Kidney glomerular epithelial cell (primary cell): ENCODE data around the gene EHMT1.

Experiments used
- DNase-seq: peaks from one replicate; lab custom pipeline; 2025; lab: John Stamatoyannopoulos, UW

The EHMT1 gene

DNA sequence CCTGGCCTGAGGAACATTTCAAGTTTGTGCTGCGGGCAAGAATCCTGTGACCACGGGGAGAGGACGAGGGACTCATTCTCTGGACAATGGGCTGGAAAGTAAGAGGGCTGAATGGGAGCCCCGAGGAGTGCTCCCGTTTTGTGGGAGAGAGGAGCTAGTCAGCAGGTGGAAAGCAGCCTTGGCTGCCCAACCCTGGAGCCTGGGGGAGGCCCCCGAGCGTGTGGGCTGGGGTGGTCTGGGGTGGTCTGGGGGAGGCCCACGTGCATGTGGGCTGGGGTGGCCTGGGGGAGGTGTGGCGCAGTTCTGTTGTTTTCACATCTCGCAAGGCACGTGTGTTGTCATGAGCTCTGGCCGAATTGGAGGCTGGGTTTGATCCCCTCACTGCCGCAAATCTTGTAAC, 27.5 kb downstream of the EHMT1 start:
- DNase-seq: no peak

DNA sequence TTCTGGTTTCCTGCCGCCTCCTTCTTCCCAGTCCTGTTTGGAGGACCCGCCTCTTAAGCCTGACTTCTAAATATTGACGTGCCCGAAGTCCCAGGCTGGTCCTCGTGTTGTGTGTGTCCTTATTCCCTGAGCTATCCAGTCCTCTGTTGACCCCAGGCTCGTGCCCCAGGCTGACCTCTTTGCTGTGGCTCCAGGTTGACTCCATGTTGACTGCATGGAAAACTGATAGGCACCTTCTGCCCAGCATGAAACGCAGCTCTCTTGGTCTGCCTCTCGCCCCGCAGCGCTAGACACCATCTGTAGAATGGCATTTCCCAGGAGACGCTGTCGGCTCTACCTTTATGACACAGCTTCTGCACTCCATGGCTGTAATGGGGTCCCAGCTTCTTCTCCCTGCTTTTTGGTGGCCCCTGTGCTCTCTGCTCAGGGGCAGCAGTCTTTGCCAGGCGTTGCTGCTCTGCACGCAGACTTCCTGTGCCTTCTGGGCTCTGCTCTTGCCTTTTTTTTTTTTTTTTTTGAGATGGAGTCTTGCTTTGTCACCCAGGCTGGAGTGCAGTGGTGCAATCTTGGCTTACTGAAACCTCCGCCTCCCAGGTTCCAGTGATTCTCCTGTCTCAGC, 28.4 kb downstream of the EHMT1 start:
- DNase-seq: no peak

DNA sequence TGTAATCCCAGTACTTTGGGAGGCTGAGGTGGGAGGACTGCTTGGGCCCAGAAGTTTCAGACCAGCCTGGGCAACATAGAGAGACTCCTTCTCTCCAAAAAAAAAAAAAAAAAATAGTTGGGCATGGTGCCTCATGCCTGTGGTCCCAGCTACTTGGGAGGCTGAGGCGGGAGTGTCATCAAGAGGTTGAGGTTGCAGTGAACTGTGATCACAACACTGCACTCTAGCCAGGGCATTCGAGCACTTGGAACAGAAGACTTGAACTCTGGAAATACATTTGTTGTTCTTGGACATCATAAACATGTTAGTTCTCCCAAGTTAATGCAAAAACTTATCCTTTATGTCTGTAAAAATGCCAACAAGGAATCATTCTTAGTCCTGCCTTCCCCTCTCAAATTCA, 29.6 kb downstream of the EHMT1 start:
- no peak for DNase-seq

DNA sequence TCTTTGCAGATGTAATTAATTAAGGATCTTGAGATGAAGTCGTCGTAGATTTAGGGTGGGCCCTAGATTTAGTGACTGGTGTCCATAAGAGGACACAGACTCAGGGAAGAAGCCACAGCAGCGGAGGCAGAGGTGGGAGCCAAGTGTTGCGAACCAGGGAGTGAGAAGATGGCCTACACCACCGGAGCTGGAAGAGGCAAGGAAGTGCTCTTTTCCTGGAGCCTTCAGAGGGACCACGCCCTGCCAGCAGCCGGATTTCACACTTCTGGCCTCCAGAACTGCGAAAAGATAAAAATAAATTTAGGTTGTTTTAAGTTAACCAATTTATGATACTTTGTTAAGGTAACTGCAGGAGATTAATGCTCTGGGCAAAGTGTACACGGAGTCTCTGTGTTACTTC, 30.7 kb downstream of the EHMT1 start:
- no peak for DNase-seq

DNA sequence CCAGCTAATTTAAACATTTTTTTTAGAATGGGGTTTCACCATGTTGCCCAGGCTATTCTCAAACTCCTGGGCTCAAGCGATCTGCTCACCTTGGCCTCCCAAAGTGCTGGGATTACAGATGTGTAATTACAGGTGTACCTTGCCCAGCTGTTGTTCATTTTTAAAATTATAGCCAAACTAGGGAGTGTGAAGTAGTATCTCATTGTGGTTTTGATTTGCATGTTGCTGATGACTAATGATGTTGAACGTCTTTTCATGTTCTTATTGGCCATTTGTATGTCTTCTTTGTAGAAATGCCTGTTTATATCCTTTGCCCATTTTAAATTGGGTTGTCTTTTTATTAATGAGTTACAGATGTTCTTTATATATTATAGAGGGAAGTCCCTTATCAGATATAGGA, 31.5 kb downstream of the EHMT1 start:
- DNase-seq: no peak

DNA sequence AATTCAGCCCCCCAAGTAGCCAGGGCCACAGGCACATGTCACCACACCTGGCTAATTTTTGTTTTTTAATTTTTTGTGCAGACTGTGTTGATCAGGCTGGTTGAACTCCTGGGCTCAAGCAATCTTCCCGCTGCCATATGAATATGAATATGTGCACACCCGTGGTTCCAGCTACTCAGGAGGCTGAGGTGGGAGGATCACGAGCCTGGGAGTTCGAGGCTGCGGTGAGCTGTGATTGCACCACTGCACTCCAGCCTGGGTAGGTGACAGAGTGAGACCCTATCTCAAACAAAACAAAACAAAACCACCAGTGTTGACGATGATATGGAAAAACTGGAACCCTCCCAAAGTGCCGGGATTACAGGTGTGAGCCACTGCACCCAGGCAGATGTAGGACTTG, 32.0 kb downstream of the EHMT1 start:
- no peak for DNase-seq

DNA sequence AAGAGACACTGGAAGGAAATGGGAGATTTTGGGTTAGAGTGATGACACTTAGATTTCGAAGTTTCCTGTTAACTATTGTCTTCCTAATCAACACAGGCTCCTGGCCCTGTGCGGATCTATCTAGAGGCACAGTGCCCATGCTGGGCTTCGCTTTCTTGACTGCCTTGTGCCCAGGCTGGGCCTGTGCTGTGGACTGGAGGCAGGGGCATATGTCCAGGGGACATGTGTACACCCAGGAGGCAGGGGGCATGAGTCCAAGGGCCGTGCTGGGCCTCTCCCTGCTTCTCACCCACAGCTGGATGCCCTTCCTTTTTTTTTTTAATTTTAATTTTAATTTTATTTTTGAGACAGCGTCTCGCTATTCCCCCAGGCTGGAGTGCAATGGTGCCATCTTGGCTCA, 37.6 kb downstream of the EHMT1 start:
- no peak for DNase-seq

DNA sequence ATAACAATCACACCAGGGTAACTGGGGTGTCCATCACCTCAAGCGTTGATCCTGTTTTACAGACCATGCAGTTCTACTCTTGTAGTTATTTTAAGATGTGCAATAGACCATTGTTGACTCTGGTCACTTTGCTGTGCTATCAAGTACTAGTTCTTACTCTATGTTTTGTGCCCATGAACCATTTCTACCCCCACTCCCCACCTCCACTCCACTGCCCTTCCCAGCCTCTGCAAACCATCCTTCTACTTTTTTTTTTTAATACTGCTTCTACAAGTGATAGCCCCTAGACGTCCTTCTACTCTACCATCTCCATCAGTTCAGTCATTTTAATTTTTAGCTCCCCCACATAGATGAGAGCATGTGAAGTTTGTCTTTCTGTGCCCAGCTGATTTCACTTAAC, 38.8 kb downstream of the EHMT1 start:
- no peak for DNase-seq

DNA sequence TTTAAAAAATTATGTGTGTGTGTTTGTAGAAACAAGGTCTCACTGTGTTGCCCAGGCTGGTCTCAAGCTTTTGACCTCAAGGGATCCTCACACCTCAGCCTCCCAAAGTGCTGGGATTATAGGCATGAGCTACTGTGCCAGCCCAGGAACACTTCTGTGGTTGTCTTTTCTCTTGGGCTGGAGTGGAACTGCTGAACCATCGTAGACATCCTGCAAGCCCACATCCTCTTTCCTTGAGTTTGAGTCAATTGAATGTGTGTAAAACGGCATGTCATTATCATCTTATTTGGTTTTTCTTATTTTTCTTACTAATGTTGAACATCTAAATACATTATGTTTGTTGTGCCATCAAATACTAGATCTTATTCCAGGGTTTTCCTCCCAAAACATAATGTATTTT, 40.0 kb downstream of the EHMT1 start:
- no peak for DNase-seq

DNA sequence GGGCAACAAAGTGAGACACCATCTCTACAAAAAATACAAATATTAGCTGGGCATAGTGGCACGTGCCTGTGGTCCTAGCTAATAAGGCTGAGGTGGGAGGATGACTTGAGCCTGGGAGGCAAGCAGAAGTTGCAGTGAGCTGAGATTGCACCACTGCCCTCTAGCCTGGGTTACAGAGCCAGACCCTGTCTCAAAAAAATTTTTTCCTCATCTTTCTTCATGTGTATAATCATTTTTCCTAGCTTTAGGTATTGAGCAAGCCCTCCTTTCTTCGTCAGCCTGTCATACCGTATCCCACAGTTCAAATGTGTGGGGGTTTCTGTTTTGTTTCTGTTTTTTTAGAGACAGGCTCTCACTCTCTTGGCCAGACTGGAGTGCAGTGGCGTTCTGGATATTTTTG, 41.3 kb downstream of the EHMT1 start:
- DNase-seq: no peak

DNA sequence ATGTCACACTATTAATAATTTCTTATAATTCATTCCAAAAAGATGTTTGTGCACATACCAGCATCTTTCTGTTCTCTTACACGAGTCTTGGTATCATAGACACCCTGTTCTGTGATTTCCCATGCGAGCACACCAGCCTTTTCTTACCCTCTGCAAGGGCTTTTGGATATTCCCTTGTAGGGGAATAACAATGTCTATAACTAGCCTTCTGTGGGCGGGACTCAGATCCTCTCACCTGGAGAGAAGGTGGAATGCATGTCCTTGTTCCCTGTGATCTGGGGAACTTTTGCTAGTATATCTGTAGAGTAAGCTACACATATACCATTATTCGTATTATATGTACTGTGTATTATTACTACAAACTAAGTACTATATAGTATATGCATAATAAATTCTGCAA, 44.8 kb downstream of the EHMT1 start:
- DNase-seq: no peak

DNA sequence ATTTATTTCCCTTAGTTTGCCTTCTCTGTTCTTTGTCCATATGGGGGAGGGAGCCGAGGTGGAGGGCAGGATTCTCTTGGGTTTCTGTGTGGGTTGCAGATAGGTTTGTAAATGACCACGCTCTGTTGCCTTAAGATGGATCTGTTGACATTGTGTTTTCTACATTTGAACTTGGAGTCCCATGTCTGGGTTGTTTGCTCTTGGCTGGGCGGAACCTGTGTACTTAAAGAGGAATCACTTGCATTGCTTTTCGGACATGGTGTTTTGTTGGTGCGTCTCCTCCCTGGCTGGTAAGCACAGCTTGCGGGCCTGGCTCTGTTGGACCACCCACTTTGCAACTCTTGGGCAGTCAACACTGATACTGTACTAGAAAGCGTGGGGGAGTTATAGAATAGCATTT, 45.9 kb downstream of the EHMT1 start:
- DNase-seq: no peak

DNA sequence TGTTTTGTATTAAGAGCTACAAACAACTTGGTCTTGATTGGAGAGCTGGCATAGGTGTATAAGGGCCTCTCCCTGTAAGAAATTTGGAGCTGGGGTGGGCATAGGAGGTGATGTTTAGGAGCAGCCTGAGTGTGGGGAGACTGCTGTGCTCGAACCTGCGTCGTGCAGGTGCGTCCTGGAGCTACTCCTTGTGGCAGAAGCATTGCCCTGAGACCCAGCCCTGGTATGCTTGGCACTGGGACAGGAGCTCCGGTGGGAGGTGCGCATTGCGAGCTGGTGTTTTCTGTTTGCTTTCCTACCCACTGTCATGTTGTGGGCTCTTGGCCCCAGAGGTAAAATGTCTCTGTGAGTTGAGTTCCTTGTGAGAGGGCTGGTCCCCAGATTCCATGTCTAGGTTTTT, 46.4 kb downstream of the EHMT1 start:
- DNase-seq: no peak

DNA sequence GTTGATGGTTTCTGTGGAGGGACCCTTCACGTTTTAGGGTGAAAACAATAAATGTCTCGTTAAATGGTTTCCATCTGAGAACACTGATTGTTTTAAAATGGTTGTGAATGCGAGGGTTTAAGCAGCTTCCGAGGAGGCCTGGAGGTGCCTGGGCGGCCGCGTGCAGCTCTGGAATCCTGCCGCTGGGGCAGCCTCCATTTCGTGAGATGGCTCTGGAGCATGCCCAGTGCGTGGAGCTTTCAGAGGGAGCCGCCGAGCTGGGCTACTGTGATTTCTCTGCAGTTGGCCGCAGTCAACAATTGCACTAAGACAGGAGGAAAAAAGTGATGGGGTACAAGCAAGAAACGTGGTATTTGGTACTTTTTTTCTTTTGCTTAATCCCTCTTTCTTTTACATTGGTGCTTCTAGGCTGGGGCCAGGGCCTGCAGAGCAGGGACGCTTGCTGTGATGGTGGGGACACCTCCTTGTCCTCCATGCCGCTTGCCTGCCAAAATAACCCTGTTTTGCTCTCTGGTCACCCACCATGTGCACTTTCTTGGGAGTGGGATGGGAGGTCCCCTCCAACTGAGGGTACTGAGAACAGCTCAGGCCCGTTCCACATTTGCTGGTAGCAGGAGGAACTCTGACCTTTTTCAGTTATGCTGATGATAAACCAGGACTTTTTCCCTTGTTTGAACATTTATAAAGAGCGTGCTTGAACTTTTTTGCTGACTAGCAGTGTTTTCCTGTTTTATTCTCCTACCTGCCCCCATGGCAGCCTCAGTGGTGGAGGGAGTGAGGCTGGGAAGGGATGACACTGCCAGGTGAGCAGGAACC, 47.1 kb downstream of the EHMT1 start:
- no peak for DNase-seq

DNA sequence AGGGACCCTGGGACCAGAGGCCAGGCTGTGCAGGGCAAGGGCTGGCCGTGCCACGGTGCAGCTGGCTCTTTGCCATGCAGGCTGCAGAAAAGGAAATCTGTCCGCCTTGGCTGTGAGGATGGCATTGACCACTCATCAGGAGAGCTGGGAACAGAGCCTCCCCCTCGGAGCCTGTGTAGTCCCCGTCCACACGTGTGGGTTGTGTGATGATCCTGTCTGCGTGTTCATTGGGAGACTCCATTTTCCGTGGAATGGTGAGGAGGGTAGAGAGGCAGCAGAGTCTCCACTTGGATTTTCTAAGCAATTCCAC, 47.7 kb downstream of the EHMT1 start:
- no peak for DNase-seq

DNA sequence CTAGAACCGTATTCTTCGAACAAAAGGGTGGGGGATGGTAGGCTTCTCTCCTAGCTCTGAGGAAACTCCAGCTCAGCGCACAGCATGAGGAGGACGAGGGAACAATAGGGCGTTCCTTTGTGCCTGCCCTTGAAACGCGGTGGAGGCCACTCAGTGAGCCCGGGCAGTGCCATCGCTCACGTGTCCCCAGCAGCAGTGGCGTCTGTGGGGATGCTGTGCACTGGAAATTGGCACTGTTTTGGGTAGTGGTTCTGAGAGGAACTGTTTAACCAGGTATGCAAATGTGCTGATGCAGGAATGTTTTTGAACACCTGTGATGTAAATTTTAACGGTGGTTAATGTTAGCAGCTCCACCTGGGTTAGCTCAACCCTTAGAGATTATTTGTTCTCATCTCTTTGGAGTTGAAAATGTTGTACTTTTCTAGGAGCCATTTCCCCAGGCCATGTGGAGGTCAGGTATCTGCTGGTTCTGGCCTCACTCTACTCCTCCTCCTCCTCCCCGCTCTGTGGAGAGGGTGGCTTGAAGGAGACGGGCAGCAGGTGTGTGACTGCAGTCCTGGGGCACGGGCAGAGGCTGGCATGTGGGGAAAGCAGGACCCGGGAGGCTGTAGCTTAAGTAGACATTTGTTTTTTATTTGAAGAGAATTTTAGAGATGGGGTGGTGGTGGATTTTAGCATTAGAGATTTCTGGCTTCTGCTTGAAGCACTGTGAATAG, 48.3 kb downstream of the EHMT1 start:
- DNase-seq: no peak

DNA sequence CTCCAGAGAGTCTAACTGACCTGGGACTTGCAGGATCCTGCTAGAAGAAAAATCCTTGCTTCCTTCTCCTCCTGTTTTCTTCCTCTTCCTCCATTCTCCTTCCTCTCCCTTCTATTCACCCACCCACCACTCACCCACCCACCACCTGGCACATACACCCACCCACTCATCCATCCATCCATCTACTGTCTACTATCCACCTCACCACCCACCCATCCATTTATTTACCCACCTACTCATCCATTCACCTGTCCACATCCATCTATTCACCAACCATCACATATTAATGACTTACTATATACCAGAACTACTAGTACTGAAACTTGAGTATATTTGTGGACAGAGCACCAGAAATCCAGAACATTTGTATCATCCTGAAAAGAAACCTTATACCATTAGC, 49.4 kb downstream of the EHMT1 start:
- DNase-seq: no peak

DNA sequence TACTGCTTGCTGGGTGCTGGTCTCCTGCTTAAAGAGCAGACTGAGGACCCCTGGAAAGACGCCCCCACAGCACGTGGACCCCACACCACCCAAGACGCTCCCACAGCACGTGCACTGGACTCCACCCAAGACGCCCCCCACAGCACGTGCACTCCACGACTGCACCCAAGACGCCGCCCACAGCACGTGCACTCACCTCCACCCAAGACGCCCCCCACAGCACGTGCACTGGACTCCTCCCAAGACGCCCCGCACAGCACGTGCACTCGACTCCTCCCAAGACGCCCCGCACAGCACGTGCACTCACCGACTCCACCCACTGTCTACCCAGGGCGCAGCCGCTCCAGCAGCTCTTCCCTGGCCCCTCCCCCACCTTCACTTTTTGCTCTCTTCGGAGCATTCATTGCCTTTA, 50.5 kb downstream of the EHMT1 start:
- no peak for DNase-seq

DNA sequence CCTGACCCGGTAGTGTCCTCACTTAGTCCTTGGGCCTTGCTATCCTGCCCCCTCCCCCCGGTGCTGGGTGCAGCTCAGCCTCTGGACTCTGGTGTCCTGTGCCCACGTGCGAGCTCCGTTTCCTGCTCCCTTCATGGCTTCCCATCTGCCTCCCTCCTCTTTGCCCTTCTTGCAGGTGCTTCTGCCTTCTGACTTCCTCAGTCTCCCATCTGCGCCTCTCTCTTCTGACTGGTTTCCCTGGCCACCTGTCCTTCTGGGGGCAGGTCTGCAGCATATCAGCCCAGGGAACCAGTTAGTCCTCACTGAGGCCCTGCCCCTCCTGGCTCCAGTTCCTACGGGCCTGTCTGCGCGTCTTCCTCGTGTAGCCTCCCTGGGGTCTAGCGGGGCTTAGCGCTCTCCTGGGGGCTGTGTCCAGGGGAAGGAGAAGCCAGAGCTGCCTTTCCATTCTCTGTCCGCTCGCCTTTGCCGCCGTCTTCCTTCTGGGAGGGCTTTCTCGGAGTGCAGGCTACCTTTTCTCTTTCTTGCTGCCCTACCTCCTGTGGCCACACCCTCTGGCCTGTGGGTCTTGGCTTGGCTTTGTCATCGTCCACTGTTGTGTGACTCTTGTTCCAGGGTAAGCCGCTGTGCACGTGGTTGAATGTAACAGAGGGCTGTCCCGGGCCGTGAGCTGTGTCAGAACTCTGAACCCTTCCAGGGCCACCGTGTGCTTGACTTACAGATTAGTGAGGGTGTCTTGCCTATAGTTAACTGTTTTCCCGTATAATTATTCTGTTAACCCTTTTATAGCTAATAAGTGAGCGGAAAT, 51.8 kb downstream of the EHMT1 start:
- DNase-seq: no peak

DNA sequence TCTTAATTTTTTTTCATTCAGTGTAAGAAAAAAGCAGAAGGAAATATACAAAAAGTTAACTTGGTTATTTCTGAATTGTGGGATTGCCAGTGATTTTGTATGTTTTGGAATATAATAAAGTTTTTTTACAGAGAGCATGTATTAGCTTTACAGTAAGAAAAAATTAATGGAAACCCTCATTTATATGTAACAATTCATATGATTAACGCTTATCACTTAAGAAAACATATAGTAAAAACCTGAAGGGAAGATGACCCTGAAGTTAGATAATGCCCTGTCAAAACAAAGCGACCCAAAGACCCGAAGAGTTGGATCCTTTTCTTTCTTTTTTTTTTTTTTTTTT, 52.4 kb downstream of the EHMT1 start:
- no peak for DNase-seq

DNA sequence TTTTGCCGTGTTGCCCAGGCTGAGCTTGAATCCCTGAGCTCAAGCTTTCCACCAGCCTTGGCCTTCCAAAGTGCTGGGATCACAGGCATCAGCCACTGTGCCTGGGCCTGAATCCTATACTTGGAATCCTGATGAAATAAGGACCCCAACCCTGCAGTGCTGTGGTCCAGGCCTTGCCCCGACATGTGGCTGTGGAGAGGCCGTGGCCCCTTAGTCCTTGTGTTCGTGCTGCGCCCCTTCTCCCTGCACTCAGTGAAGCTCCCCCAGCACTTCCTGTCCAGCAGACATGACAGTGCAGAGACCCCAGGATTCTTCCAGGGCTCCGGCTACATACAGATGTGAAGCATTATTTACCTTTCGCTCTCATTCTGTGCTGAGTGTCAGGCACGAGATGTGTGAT, 52.9 kb downstream of the EHMT1 start:
- DNase-seq: no peak

DNA sequence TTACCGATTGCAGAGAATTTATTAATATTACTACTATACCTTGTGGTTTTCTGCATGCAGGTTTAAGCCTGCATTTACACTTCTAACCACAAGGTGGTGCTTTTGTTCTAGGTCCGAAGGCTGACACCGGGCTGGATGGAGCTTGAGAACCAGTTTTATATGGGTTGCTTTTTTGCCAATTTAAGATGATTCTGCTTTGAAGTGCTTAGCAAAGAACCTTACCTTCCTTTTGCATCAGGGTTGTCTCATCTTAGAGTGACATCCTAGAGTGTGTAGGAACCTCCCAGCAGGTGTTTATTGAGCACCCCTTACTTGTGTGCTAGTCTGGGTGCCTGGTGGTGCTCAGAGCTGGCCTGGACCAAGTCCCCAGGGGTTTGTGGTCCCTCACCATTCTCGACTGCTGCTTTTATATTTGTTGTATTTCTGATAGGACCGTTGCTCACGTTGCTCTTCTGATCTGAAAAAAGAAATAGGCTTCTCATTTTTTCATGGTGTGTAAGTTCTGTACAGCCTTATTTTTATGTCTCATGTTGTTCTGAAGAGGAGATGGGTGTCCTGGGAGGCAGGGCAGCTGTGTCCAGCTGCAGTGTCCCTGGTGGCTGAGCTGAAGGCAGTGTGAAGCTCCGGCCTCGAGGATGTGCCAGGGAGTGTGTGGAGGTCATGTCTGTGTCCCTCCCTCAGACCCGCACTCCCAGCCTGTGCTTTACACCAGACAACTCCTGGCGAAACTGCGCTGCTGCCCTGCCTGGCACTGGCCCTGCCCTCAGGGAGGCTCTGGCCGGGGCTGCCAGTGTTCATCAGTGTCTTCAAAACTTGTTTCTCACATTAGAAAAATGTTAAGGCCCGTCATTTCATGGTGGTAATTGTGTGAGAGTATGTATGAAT, 54.3 kb downstream of the EHMT1 start:
- DNase-seq: peak; percentile 43
